Transverse colon (tissue), 4 donors: ENCODE results near the gene OLFML2B. TPM values are rescaled to one million over a fixed set of nuclear protein-coding genes. Genes with fewer than 3 reads are reported as not detected.

Experiments
- DNase-seq: peaks from one replicate; pipeline ENCODE4 v3.0.0-alpha.2; 2019
- H3K27ac ChIP-seq, 4 donors: fragments of 200-600 bp; sonication (generic); 2 replicates each; pipeline ENCODE4 v1.5.1; 2016 to 2018; ENCODE audit warnings: inconsistent platforms in 4 of 4
- H3K27me3 ChIP-seq: fragments of 200-600 bp; sonication (generic); 2 replicates; pipeline ENCODE4 v1.5.1; 2017; ENCODE audit warnings: inconsistent platforms
- H3K36me3 ChIP-seq, 4 donors: fragments of 200-600 bp; sonication (generic); 2 replicates each; pipeline ENCODE4 v1.5.1; 2017 to 2019; ENCODE audit warnings: inconsistent platforms in 4 of 4
- H3K4me1 ChIP-seq, 4 donors: fragments of 200-600 bp; sonication (generic); 2 replicates each; pipeline ENCODE4 v1.5.1; 2017 to 2020; ENCODE audit warnings: inconsistent platforms in 4 of 4
- H3K4me3 ChIP-seq, 4 donors: fragments of 200-600 bp; sonication (generic); 1 replicate in 1 of 4; 2 replicates in 3 of 4; pipeline versions ENCODE4 v1.5.1 to v1.6.1; 2017 to 2019; ENCODE audit warnings: inconsistent platforms in 4 of 4
- H3K9me3 ChIP-seq, 2 donors: fragments of 200-600 bp; sonication (generic); 2 replicates each; pipeline ENCODE4 v1.5.1; 2017 to 2019; ENCODE audit warnings: inconsistent platforms in 2 of 2
- EP300 ChIP-seq: sonication (generic); formaldehyde crosslinking; IDR thresholded peaks from one replicate; pipeline ENCODE4 v1.6.1; 2017; ENCODE audit warnings: antibody characterized with exemption, low read depth
- POLR2A ChIP-seq: fragments of 450-650 bp; IDR thresholded peaks from one replicate; pipeline ENCODE4 v1.6.1; 2016; ENCODE audit warnings: antibody characterized with exemption, mild to moderate bottlenecking, moderate library complexity
- POLR2AphosphoS5 ChIP-seq, 3 donors: sonication (generic); formaldehyde crosslinking; IDR thresholded peaks; one replicate each; pipeline ENCODE4 v1.6.1; 2016; ENCODE audit warnings: antibody characterized with exemption in 3 of 3
- WGBS, 2 donors: methylation state at CpG; one replicate each; pipeline ENCODE4 v1.1.5; 2018; ENCODE audit warnings: low coverage in 1 of 2; 5-methylcytosine and 5-hydroxymethylcytosine counted together
- in situ Hi-C, 4 donors: fragments of 200-750 bp; cut with MboI; loops; one replicate each; pipeline versions ENCODE4 v1.15.0 to v1.15.1; 2017; ENCODE audit warnings: low sequenced_read_pairs in 3 of 4, low pct_ligation_motif_present in 1 of 4, low pct_unique_long_range_greater_than_20kb in 1 of 4
- intact Hi-C: fragments of 100-400 bp; cut with DNase I; formaldehyde crosslinking; loops from one replicate; pipeline ENCODE4 v1.15.1; 2023; ENCODE audit warnings: low total_unique reads
- total RNA-seq, 4 donors: library from RNA; depleted of rRNA; stranded (reverse); fragments of >200 nt; gene quantifications; one replicate each; pipeline ENCODE4 v1.1.0, GENCODE V29; 2016
- TF ChIP-seq, protein P1 (sequence below), 5 experiments: fragments of 200-600 bp in 3 of 5; fragments of 450-650 bp in 2 of 5; sonication (generic) in 3 of 5; IDR thresholded peaks; 1 replicate in 2 of 5; 2 replicates in 3 of 5; pipeline ENCODE4 v1.5.1; 2016 to 2017; ENCODE audit warnings: antibody characterized with exemption in 5 of 5, inconsistent platforms in 3 of 5, mild to moderate bottlenecking in 2 of 5, moderate library complexity in 1 of 5

OLFML2B gene
- total RNA-seq, 4 donors from 2014 or later, result 1.6 to 5.2 (median 3.7) TPM

DNA sequence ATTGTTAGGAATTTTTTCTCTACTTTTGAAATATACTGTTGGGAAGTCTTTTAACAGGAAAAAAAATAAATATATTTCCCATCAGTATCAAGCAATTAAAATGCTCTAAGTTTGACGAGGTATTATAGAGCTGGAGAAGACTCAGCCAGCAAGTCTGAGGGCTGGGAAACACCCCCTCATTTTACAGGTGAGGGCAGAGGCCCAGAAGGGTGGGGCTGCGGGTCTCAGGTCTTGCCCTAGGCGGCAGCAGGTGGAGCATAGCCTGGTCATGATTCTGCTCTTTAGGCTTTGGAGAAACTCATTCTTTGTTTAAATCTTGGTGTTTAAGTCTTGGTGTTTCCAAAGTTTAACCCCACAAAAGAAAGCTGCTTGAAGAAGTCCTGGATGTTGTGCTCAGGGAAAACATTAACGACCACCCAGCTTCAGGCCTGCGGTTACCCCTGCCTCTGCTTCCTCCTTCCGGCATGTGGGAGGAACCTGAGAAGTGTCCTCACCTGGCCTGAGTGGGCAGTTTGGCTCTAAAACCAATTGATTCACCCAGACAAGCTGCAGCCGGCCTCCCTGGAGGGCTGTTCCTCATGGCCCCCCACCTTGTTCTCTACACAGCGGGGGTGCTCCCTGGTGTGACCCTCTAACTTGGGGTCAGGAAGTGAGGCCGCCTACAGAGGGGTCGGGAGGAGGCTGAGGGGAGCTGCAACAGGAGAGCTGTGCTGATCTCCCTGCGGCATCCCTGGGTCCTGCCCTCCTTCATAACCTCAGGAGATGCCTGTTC lies 41.7 kb downstream of the OLFML2B start:
- in situ Hi-C loops (no loop called here), intact Hi-C loops (no loop called here)
- no peaks in the 10 kb centered on the region for H3K36me3 ChIP-seq
- no peak for DNase-seq
- peaks cover 0 to 15% (median 6%) of the 10 kb centered on the region in 4 donors for H3K4me1 ChIP-seq
- H3K9me3 ChIP-seq, result no peaks in the 10 kb centered on the region
- WGBS, 2 donors, result 68 to 75% methylated on average over 3 to 11 of the region's 11 CpGs
- no peaks in the 10 kb centered on the region for H3K27me3 ChIP-seq
- no peak overlapping the region for H3K4me3 ChIP-seq
- no peak for TF ChIP-seq POLR2A
- TF ChIP-seq POLR2AphosphoS5 (IDR thresholded peaks at IDR 0.05), result no peak
- TF ChIP-seq, protein P1, sequence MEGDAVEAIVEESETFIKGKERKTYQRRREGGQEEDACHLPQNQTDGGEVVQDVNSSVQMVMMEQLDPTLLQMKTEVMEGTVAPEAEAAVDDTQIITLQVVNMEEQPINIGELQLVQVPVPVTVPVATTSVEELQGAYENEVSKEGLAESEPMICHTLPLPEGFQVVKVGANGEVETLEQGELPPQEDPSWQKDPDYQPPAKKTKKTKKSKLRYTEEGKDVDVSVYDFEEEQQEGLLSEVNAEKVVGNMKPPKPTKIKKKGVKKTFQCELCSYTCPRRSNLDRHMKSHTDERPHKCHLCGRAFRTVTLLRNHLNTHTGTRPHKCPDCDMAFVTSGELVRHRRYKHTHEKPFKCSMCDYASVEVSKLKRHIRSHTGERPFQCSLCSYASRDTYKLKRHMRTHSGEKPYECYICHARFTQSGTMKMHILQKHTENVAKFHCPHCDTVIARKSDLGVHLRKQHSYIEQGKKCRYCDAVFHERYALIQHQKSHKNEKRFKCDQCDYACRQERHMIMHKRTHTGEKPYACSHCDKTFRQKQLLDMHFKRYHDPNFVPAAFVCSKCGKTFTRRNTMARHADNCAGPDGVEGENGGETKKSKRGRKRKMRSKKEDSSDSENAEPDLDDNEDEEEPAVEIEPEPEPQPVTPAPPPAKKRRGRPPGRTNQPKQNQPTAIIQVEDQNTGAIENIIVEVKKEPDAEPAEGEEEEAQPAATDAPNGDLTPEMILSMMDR (IDR thresholded peaks at IDR 0.05), result no peak
- TF ChIP-seq EP300, result no peak
- H3K27ac ChIP-seq, result no peak overlapping the region

DNA sequence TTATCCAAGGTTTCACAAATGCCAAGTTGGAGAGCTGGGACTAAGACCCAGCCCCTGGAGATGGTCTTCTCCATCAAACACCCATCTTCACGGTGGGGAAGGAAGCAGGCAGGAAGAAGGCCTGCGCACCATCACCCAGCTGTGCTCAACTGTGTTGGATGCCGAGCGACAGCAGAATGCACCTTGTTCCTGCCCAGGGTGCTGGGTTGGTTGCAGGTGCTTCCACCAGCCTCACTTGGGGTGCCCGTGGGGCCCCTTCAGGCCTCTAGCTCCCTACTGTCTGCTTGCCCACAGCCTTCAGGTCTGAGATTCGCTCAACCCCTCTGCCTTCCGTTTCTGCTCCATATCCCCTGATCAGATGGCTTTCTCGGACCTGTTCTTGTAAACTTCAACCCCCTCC lies 42.5 kb downstream of the OLFML2B start:
- peaks cover 0 to 9% (median 4%) of the 10 kb centered on the region in 4 donors for H3K4me1 ChIP-seq
- H3K9me3 ChIP-seq, result no peaks in the 10 kb centered on the region
- in situ Hi-C loops, result no loop called here
- H3K27me3 ChIP-seq, result no peaks in the 10 kb centered on the region
- no peak for DNase-seq
- no peak for TF ChIP-seq EP300
- TF ChIP-seq, protein P1 (IDR thresholded peaks at IDR 0.05), result no peak
- H3K36me3 ChIP-seq, result no peaks in the 10 kb centered on the region
- H3K27ac ChIP-seq, result no peak overlapping the region
- intact Hi-C loops, result no loop called here
- 79% methylated on average over 8 of the region's 8 CpGs; no CpG with 5 or more reads in 1 of the 2 donors for WGBS, 2 donors
- no peak overlapping the region for H3K4me3 ChIP-seq

DNA sequence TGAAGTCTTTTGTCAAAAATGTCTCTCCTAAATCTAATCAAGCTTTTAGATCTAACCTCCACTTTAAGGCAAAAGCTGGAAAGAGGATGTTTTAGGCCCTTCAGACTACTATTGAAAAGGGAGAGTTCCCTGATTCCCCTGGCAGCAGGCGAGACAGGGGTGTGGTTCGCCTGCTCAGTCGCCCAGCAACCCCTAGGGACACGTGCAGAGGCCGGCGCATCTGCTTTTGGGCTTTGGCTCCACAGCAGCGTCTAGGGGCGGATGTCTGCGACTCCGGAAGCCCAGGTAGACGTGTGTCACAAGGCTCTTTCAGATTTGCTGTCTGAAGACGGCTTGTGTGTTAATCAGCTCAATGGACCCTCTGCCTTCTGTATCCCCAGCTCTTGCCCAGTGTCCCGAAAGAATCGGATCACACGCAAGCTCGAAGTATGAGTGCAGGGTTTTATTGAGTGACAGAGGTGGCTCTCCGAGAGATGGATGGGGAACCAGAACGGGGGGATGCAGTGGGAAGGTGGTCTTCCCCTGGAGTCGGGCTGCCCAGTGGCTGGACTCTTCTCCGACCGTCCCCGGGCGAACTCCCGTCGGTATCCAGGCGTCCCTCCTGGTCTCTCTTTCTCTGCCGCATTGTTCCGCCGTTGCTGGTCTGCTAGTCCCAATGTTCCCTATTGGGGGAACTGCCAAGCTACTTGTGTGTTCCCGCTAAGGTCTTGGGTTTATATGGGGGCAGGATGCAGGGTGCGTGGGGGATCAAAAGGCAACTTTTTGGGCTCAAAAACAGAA lies 45.5 kb downstream of the OLFML2B start:
- no peaks in the 10 kb centered on the region for H3K9me3 ChIP-seq
- intact Hi-C loops, result no loop called here

More for the DNA sequence above, 45.5 kb downstream of the OLFML2B start:
- TF ChIP-seq POLR2A, result no peak
- TF ChIP-seq POLR2AphosphoS5 (IDR thresholded peaks at IDR 0.05), result no peak
- TF ChIP-seq EP300, result no peak
- TF ChIP-seq, protein P1 (IDR thresholded peaks at IDR 0.05), result no peak
- H3K4me1 ChIP-seq, result peaks cover 0 to 8% (median 1%) of the 10 kb centered on the region in 4 donors
- no peaks in the 10 kb centered on the region for H3K27me3 ChIP-seq
- no peak overlapping the region for H3K27ac ChIP-seq
- H3K36me3 ChIP-seq, result no peaks in the 10 kb centered on the region
- WGBS, 2 donors, result 91 to 100% methylated on average over 6 to 31 of the region's 31 CpGs
- no peak for DNase-seq
- in situ Hi-C loops, result no loop called here
- H3K4me3 ChIP-seq, result no peak overlapping the region
